Stimulated activated CD8-positive, alpha-beta memory T cell treated with anti-CD3 and anti-CD28 coated beads, Interleukin-15, amount 100 ng/mL, for 1 hour (primary cell): Measurements from ENCODE around the gene TRPV4.

Experiments used
- DNase-seq: peaks from one replicate; pipeline ENCODE4 v3.0.0-alpha.2; 2020; ENCODE audit warnings: low read depth

The TRPV4 gene

DNA sequence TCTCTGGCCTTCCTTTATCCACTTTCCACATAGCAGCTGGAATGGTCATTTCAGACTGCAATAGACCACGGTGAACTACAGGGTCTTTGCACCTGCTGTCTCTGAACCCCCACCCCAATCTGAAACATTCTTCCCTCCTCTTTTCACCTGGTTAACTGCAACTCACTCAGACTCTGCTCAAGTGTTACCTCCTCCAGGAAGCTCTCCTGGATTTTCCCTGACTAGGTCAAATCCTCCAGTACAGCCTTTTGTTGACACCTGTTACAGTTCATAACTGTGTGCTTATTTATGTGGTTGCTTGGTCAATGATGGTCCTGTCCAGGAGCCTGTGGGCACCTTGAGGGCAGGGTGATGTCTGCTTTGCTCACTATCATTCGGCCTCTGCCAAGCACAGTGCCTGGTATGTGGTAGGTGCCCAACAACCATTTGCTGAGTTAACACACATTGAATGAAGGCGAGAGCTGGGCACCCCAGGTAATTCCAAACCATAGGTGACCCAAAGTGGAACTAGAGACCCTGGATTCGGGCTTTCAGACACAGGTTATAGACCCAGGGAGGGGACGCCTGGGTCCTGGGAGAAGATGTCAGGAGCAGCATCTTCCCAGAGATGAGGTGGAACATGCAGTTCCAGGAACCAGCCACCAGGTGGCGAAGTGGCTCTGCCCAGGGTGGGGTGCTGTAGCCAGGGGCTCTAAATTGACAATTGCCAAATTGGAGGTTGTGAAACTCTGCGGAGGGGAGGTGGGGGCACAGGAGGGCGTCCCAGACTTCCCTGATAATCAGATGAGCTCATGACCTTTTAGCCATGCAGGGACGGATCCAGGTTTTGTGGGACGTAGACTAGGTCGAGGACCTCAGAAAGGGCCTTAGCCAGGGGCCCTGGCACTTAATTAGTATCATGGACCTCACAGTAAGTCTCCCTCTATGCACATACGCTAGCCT, 28.1 kb downstream of the TRPV4 start:
- peak; percentile 36 for DNase-seq

DNA sequence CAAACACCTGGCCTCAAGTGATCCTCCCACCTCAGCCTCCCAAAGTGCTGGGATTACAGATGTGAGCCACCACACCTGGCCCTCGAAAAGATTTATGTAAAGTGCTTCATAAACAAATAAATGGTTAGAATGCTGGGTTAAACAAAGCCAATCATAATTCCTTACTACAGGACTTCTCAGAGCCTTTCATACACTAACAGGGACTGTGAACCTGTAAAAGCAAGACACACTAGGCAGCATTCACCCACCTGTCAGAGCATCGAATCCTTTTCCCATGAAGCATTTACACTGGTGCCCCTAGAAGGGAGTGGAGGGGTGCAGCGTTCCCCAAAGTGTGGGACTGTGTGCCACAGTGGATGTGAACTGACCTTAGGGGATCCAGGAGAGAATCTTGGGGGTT, 29.5 kb downstream of the TRPV4 start:
- DNase-seq = no peak

DNA sequence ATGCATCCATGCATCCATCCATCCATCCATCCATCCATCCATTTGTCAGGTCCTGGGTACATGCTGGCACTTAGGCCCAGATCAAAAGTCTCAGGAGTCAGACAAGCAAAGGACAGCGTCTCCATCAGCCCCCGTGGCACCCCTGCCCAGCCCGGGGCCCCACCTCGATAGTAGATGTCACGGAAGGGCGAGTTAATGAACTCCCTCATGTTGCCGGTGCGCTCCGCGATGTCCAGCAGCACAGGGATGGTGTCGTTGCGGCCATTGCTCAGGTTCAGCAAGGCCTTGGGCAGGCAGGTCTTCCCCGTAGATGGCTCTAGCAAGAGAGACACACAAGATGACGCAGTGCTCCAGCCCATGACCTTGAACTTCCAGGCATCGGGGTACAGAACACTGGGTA, 30.4 kb downstream of the TRPV4 start:
- DNase-seq = no peak

DNA sequence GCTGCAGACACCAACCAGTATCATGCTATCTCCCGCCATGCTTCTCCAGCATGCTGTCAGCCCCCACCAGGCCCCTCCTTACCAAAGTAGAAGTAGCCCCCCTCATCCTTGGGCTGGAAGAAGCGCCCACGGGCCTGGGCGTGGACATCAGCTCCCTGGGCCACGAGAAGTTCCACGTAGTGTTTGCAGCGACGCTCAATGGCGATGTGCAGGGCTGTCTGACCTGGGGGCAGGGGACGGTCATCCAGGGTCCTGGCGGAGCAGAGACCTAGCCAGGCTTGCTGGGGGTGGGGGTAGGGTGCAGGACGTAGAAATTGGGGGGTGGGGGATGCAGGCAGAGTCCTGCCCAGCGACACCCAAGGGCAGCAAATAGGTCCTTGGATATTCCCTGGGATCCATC, 32.7 kb downstream of the TRPV4 start:
- DNase-seq = no peak

DNA sequence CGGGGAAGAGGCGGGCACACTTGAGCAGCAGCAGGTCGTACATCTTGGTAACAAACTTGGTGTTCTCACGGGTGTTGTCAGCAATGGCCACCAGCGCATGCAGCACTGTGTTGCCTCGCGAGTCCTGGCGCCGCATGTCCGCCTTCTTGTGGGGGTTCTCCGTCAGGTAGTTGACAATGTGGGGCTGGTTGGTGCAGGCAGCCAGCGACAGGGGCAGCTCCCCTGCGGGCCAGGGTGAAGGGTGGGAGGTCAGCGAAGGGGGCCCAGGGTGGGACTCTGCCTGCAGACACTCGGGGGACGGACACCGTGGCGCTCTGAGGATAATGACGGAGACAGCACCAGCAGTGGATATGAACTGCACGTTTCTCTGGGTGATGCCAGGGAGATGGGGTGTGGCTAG, 34.5 kb downstream of the TRPV4 start:
- DNase-seq = no peak

DNA sequence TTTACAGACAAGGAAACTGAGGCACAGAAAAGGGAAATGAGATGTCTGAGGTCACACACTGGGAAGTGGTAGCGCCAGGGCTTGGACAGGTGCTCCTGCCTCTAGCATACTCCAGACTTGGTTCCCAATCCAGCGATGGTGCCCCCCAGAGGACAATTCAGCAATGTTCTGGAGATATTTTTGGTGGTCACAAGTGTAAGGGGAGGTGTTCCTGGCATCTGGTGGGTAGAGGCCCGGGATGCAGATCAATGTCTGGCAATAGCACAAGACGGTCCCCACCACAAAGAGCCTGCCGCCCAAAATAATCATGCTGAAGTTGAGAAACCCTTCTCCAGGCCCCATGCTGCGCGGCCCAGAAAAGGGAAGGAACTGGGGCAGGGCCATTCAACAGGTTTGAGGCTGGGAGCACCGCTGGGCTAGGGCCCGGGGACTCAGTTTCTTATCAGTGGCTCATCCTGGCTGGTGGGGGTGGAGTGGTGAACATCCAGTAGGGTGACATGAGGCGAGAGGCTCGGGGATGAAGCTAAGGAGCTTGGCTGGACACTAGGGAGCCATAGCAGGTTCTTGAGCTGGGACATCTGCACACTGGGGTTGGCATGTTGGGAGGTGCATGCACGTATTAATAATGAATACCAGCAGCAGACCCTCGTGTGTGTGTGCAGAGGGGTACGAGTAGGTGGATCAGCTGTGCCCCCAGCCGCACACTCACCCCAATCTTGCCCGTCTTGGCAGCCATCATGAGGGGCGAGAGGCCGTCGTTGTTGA, 35.1 kb downstream of the TRPV4 start:
- no peak for DNase-seq

DNA sequence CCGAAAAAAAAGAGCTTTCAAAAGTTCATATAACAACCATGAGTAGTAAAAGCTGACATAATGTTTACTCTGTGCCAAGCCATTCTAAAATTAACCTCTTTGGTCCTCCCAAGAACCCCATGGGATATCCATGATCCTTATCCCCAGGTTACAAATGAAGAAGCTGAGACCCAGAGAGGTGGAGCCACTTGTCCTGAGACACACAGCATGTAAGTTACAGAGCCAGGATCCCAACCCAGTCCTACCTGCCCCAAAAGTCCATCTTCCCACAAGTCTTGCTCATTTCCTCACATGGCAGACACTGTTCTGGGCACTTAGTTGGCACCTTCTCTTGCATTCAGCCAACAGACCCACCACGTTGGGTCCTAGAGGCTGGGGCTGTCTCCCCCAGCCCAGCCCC, 37.1 kb downstream of the TRPV4 start:
- DNase-seq = no peak

DNA sequence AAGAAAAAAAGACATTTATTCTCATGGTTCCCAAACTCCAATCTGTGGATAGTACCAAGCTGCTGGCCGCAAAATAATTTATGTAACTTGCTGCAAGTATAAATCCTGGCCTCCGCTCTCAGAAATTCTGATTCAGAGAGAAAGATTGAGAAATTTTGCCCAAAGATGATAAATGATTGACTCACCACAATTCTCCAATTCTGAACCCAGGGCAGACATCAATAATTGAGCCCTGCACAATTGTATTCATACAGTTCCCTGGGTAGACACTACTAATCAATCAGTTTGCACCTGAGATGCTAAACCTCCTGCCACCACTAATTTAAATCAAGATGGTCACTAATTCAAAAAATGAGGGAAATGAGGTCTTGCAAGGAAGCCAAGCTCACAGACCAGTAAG, 38.2 kb downstream of the TRPV4 start:
- DNase-seq = no peak

DNA sequence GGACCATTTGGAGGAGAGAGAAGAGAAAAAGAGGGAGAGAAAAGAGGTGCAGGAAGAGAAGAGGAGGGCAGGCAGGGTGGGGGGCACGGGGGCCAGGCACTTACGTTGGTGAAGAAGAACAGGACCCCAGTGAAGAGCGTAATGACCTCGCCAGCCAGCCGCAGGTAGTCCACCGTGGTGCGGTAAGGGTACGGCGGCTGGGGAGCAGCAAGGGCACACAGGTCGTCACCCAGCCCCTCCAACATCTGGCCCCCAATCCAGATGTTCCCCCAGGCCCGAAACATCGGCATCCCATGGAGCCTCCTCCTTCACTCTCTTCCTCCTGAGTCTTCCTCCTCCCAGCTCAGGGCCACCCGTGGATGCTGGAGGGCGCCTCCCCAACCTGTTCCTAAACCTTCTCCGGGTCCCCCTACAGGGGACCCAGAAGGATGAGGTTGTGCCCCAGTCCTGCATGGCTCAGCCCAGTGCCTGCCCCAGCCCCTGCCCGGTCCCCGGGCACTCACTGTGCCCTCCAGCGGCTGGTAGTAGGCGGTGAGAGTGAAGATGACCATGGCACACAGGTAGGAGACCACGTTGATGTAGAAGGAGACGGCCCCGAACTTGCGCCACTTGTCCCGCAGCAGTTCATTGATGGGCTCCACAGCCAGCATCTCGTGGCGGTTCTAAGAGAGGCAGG, 39.2 kb downstream of the TRPV4 start:
- no peak for DNase-seq

DNA sequence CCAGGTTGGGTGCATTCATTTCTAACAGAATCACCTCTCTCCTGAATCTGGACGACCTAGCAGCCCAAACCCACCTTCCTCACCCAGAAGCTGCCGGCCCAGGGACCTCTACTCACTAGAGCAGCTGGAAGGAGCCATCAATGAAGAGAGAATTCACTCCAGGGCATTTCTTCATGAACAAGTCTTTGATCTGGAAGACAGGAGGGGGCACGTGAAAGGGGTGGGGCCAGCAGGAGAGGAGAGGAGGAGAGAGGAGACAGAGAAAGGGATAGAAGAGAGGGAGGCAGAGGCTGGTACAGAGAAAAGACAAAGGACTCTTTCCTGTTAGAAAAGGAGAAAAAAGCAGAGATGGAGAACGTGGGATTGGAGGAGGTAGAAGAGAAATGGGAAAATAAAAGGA, 39.8 kb downstream of the TRPV4 start:
- no peak for DNase-seq

DNA sequence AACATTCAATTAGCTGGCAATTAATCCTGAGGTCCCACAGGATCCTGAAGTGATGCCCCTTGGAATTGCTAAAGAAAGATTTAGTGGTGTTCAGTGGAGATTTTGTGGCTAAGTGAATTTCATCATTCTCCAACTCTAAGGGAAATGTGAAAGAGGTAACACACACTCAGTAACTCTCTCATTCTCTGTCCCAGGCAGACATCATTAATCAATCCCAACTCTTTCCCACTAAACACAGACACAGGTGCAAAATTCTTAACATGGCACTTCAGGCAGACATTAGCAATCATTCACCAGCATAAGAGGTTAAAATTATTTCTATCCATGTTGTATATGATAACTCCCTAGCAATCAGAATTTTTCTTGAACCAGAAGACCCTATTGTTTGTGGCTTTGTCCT, 40.2 kb downstream of the TRPV4 start:
- no peak for DNase-seq

DNA sequence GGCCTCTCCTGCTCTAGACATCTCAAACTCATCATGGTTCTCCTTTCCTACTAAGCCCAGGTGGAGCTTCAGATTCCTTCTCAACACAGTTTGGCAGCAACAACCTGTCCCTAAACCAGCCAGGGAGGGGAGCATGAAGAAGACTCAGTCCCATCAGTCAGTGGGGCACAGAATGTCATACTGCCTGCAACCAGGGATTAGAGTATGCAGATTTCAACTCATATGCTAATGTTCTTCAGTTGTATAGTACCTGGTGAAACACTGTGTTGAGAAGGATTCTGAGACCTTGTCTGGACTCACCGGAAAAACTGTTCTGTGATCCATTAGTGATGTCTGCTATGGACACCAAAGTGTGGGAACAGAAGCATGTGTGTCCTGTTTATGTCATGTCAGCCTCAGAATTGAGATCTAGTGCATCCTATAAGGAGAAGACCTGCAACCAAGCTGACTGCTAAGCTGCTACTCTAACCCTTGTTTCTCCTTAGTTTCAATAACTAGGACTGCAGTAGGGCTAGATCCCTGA, 43.6 kb downstream of the TRPV4 start:
- DNase-seq = no peak

DNA sequence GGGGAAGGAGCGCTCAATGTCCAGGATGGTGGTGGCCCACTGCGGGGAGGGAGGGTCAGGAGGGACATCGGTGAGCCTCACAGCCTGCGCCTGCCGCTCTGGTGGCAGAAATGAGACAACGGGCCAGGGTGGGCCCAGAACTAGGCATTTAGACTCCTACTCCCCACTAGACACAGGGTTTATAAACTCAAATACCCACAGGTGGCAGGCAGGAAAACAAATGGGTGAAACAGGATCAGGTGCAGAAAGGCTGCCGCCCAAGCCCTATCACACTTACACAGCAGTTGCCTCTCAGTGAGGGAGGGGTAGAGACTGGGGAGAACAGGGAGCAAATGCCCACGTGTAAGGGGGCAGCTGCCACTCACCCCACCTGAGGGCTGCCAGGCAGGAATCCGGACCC, 46.4 kb downstream of the TRPV4 start:
- DNase-seq = no peak

DNA sequence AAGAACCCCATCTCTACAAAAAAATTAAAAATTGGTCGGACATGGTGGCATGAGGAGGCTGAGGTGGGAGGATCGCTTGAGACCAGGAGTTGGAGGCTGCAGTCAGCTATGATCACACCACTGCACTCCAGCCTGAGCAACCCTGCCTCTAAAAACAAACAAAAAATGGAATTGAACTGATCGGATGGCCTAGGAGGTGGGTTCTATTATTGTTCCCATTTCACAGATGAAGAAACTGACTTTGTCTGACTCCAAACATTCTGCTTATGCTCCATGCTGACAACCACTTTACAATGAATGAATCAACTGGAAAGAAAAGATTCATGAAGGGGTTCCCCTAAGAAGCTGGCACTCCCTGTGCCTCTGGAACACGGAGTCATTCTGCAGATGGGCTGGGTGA, 47.3 kb downstream of the TRPV4 start:
- no peak for DNase-seq

DNA sequence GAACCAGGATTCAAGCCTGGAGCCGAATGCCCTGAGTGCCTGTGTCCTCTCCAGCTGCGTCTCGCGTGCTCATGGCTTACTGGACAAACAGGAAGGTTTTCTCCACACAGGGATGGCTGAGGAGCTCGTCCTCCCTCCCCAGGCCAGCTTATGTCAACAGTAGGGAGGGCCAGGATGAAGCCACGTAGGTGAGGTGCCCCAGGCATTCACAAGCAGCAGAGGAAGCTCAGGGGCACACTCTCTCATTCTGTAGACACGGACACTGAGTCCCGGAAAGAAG, 49.3 kb downstream of the TRPV4 start:
- DNase-seq = no peak

DNA sequence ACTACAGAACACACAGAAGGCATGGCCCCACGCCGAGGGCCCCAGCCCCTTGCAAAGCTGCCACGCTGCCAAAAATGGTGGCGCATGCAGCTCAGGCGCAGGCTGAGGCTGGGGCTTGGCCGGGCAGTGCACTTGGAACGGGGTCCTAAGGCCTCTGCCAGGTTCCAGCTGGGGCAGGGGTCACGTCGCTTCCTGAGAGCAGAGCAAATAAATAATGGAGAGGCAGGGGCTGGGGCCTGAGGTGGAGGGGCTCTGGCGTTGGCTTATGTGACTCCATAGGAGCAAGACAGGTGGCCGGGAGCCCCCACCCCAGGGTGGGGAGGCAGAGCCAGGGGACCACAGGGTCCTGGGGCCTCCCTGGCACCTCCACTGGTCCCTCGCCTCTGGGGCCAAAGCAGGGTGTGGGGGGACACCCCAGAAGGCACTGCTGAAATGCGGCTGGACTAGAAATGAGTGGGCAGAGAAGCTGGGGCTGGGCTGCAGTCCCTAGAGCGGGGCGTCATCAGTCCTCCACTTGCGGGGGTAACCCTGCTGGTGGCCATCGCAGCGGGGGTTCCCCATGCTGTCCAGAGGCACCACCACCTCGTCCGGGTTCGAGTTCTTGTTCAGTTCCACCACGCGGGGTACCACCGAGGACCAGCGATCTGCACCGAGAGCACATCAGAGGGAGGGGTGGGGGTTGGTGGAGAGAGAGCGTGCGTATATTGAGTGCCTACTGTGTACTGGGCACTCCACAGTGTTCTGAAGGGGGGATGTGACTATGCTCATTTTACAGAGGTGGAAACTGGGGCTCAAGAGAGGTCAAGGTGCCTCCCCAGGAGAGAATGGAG, 49.8 kb downstream of the TRPV4 start:
- no peak for DNase-seq

DNA sequence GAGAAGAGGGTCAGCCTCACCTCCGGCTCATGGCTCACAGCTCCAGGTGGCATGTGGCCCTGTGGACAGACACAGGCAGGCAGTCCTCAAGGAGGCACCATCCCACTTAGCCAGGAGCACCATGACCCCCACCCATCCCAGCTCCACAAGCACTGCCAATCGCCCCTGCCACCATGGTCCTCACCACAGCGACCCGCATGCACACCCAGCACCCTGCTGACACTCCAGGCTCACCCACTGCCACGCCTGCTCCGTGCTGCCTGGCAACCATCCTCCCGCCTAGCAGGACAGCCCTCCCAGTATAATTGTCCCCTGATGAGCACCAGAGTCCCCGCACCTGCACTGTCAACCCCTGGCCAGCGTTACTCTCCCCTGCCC, 50.9 kb downstream of the TRPV4 start:
- DNase-seq = no peak

DNA sequence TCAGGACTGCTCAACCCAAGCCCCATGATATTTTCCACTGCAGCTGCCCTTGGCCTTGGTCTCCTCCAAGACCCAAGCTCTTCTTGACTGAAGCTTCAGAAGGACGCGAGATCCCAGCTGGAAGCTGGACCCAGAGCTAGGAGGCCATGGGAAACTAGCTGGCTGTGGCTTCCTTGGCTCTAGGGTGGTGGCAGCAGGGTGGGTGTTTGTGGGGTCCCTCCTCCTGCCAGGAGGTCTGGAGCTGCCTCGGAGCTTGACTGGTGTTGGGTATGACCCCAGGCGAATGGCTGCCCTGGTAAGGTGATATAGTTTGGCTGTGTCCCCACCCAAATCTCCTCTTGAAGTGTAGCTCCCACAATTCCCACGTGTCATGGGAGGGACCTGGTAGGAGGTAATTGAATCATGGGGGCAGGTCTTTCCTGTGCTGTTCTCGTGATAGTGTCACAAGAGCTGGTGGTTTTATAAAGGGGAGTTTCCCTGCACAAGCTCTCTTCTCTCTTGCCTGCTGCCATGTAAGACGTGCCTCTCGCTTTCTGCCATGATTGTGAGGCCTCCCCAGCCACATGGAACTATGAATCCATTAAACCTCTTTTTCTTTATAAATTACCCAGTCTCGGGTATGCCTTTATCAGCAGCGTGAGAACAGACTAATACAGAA, 51.4 kb downstream of the TRPV4 start:
- DNase-seq = no peak

DNA sequence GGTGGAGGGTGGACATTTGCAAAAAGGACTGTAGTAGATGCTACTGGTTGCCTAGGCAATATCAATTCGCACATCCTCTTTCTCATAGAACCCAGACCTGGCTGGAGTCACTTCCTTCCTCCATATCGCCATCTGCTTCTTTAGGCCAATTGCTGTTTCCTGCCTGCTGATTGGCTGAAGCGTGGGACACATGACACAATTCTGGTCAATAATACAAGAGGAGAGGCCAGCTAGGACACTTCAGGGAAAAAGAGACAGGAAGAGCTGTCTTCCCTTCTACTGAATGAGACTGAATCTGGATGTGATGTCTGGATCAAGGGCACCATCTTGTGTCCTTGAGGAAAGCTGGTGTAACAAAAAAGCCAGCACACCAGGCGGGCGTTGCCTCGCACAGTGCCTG, 53.8 kb downstream of the TRPV4 start:
- DNase-seq = no peak

DNA sequence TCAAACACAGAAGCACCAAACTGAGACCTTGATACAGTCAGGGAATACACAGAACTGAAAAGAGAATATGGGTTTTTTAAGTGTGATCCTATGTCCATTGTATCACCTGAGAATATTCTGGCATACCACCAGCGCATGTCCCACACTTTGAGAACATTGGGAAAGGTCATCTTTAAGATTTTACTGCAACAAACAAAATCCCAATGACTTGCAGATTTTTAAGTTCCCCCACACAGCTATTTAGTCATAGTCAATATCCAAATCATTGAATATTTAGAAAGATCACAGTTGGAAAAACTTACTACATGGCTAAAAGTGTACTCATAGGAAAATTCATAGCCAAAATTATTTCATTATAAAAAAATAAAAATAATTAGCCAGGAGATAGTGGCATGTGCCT, 54.5 kb downstream of the TRPV4 start:
- no peak for DNase-seq

DNA sequence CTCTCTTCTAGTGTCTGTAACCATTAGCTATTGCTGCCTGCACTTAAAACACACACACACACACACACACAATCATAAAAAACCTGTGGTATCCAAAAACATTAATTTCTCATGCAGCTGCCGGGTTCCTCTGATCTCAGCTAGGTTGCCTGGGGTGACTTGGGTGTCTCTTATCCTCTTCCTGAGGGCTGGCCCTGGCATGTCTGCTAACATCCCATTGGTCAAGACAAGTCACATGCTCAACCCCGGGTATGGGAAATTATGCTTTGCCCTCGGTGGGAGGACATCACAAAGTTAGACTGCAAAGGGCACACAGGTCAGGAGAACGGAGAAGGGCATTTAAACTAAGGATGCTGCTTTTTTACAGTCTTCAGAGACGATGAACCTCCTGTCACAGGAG, 55.7 kb downstream of the TRPV4 start:
- no peak for DNase-seq

DNA sequence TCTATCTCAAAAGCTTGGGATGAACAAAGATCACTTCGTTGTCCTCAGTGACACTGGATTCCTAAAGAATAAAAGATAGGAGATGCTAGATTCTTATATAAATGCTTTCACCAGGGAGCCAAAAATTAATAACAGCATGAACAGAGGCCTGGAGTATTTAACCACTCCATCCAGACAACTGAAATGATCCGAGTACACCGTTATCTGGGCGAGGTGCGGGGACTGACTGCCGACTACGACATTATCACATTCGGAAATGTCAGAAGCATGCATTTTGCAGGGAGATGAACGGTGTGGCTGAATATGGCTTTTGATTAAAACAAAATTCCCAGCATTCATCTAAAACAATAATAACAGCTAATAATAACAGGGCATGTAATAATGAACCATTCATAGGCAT, 56.6 kb downstream of the TRPV4 start:
- DNase-seq = no peak
